Measurements from ENCODE around the gene NUP210L. TPM values are rescaled to one million over a fixed set of nuclear protein-coding genes. Genes with fewer than 3 reads are reported as not detected.

The NUP210L gene
- total and polyA plus RNA-seq, 2 of the 13 experiments (the other 11 are each of a cell fraction or from before 2014, with no cell fraction given): not detected

DNA sequence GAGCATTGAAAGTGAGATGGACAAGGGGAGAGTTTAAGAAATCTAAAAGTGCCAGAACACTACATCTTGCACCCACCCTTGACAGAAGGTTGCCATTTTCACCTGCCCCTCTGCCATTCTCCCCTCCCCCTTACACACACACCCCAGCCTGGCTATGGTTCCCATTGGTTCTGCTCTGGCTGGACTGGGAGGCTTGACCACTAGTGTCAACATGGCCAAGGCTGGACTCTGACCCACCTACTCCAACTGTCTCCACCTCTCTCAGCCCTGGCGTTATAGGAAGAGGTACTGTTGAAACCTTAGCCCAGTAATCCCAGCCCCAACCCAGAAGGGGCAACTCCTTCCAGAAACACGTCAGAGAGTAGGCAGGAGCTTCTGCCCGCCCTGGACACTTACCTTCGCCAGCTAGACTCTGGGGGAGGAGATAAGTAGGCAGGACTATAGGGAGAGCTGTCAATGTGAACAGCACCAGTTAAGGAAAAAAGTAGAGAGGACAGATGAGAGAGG lies 201.0 kb downstream of the NUP210L start (continued):
- TF ChIP-seq, protein P1, sequence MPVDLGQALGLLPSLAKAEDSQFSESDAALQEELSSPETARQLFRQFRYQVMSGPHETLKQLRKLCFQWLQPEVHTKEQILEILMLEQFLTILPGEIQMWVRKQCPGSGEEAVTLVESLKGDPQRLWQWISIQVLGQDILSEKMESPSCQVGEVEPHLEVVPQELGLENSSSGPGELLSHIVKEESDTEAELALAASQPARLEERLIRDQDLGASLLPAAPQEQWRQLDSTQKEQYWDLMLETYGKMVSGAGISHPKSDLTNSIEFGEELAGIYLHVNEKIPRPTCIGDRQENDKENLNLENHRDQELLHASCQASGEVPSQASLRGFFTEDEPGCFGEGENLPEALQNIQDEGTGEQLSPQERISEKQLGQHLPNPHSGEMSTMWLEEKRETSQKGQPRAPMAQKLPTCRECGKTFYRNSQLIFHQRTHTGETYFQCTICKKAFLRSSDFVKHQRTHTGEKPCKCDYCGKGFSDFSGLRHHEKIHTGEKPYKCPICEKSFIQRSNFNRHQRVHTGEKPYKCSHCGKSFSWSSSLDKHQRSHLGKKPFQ (CRISPR knock-in tag; IDR thresholded peaks at IDR 0.05; ENCODE audit: insufficient replicate concordance): no peak
- no peak for TF ChIP-seq RFX1 (IDR thresholded peaks at IDR 0.05)
- peak; percentile 76 for TF ChIP-seq HNF4G (IDR thresholded peaks at IDR 0.05; ENCODE audit: borderline replicate concordance, low read depth, low read length)
- 0 out of 2 replicates have a peak, but pooled peaks have one; percentile 73 for TF ChIP-seq HNF4G (CRISPR knock-in tag; IDR thresholded peaks at IDR 0.05; ENCODE audit: borderline replicate concordance, low read depth)
- TF ChIP-seq, protein P2, sequence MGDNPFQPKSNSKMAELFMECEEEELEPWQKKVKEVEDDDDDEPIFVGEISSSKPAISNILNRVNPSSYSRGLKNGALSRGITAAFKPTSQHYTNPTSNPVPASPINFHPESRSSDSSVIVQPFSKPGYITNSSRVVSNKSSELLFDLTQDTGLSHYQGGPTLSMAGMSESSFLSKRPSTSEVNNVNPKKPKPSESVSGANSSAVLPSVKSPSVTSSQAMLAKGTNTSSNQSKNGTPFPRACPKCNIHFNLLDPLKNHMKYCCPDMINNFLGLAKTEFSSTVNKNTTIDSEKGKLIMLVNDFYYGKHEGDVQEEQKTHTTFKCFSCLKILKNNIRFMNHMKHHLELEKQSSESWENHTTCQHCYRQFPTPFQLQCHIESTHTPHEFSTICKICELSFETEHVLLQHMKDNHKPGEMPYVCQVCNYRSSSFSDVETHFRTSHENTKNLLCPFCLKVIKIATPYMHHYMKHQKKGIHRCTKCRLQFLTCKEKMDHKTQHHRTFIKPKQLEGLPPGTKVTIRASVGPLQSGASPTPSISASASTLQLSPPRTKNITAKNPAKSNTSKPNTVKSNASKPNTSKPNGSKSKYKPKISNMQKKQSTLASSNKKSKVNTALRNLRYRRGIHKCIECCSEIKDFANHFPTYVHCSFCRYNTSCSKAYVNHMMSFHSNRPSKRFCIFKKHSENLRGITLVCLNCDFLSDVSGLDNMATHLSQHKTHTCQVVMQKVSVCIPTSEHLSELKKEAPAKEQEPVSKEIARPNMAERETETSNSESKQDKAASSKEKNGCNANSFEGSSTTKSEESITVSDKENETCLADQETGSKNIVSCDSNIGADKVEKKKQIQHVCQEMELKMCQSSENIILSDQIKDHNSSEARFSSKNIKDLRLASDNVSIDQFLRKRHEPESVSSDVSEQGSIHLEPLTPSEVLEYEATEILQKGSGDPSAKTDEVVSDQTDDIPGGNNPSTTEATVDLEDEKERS (CRISPR knock-in tag; IDR thresholded peaks at IDR 0.05): no peak
- TF ChIP-seq, protein P3, sequence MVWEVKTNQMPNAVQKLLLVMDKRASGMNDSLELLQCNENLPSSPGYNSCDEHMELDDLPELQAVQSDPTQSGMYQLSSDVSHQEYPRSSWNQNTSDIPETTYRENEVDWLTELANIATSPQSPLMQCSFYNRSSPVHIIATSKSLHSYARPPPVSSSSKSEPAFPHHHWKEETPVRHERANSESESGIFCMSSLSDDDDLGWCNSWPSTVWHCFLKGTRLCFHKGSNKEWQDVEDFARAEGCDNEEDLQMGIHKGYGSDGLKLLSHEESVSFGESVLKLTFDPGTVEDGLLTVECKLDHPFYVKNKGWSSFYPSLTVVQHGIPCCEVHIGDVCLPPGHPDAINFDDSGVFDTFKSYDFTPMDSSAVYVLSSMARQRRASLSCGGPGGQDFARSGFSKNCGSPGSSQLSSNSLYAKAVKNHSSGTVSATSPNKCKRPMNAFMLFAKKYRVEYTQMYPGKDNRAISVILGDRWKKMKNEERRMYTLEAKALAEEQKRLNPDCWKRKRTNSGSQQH (CRISPR knock-in tag; IDR thresholded peaks at IDR 0.05; ENCODE audit: low read depth): peak; percentile 58; the same call in 1 of the 2 replicates
- TF ChIP-seq HCFC1 (IDR thresholded peaks at IDR 0.05; ENCODE audit: low read depth, low read length): 0 out of 2 replicates have a peak, but pooled peaks have one; percentile 13
- no peak for TF ChIP-seq CBX1 (IDR thresholded peaks at IDR 0.05; ENCODE audit: low read depth)
- TF ChIP-seq, protein P4, sequence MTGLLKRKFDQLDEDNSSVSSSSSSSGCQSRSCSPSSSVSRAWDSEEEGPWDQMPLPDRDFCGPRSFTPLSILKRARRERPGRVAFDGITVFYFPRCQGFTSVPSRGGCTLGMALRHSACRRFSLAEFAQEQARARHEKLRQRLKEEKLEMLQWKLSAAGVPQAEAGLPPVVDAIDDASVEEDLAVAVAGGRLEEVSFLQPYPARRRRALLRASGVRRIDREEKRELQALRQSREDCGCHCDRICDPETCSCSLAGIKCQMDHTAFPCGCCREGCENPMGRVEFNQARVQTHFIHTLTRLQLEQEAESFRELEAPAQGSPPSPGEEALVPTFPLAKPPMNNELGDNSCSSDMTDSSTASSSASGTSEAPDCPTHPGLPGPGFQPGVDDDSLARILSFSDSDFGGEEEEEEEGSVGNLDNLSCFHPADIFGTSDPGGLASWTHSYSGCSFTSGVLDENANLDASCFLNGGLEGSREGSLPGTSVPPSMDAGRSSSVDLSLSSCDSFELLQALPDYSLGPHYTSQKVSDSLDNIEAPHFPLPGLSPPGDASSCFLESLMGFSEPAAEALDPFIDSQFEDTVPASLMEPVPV (CRISPR knock-in tag; IDR thresholded peaks at IDR 0.05): no peak
- peak; percentile 43 for TF ChIP-seq FOSL2 (CRISPR knock-in tag; IDR thresholded peaks at IDR 0.05)
- TF ChIP-seq HOXA5 (CRISPR knock-in tag; IDR thresholded peaks at IDR 0.05): no peak
- TF ChIP-seq, protein P5, sequence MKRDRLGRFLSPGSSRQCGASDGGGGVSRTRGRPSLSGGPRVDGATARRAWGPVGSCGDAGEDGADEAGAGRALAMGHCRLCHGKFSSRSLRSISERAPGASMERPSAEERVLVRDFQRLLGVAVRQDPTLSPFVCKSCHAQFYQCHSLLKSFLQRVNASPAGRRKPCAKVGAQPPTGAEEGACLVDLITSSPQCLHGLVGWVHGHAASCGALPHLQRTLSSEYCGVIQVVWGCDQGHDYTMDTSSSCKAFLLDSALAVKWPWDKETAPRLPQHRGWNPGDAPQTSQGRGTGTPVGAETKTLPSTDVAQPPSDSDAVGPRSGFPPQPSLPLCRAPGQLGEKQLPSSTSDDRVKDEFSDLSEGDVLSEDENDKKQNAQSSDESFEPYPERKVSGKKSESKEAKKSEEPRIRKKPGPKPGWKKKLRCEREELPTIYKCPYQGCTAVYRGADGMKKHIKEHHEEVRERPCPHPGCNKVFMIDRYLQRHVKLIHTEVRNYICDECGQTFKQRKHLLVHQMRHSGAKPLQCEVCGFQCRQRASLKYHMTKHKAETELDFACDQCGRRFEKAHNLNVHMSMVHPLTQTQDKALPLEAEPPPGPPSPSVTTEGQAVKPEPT (CRISPR knock-in tag; IDR thresholded peaks at IDR 0.05; ENCODE audit: low read depth): no peak
- peak; percentile 65; the same call in 1 of the 2 replicates for TF ChIP-seq CBFB (CRISPR knock-in tag; IDR thresholded peaks at IDR 0.05)
- TF ChIP-seq BORCS8-MEF2B (CRISPR knock-in tag; IDR thresholded peaks at IDR 0.05): no peak
- no peak for TF ChIP-seq ZNF468 (CRISPR knock-in tag; IDR thresholded peaks at IDR 0.05)
- TF ChIP-seq GPN1 (CRISPR knock-in tag; IDR thresholded peaks at IDR 0.05; ENCODE audit: borderline replicate concordance): no peak
- TF ChIP-seq ZC3H4 (CRISPR knock-in tag; IDR thresholded peaks at IDR 0.05; ENCODE audit: borderline replicate concordance): no peak
- TF ChIP-seq MED1 (CRISPR knock-in tag; IDR thresholded peaks at IDR 0.05): peak; percentile 28; the same call in 1 of the 2 replicates

Data from HepG2 (cell line).